Heart right ventricle (tissue), 16 donors: ENCODE data around the gene MYPN. TPM values are rescaled to one million over a fixed set of nuclear protein-coding genes. Genes with fewer than 3 reads are reported as not detected.

ENCODE experiments used
- ATAC-seq, 8 donors: fragments of 200-7000 bp; cut with Tn5 transposase; one replicate each; pipeline ENCODE4 v1.9.1; 2020; ENCODE audit warnings: mild to moderate bottlenecking in 8 of 8, moderate library complexity in 8 of 8, moderate number of reproducible peaks in 1 of 8
- DNase-seq, 2 donors: peaks; one replicate each; pipeline ENCODE4 v3.0.0-alpha.2; 2020
- H3K27ac ChIP-seq, 10 donors: fragments of 200-600 bp; sonication (generic) in 2 of 10; one replicate each; pipeline versions ENCODE4 v1.5.0 to v1.8.0; 2020 to 2022; ENCODE audit warnings: mild to moderate bottlenecking in 3 of 10
- H3K27me3 ChIP-seq, 7 donors: fragments of 200-600 bp; one replicate each; pipeline ENCODE4 v1.8.0; 2021 to 2022; ENCODE audit warnings: mild to moderate bottlenecking in 2 of 7
- H3K36me3 ChIP-seq, 9 donors: fragments of 200-600 bp; sonication (generic) in 1 of 9; one replicate each; pipeline versions ENCODE4 v1.5.0 to v1.8.0; 2020 to 2022; ENCODE audit warnings: mild to moderate bottlenecking in 2 of 9
- H3K4me1 ChIP-seq, 9 donors: fragments of 200-600 bp; sonication (generic) in 1 of 9; one replicate each; pipeline versions ENCODE4 v1.5.0 to v1.8.0; 2020 to 2022; ENCODE audit warnings: mild to moderate bottlenecking in 4 of 9
- H3K4me3 ChIP-seq, 10 donors: fragments of 200-600 bp; sonication (generic) in 2 of 10; one replicate each; pipeline versions ENCODE4 v1.5.0 to v1.8.0; 2020 to 2022; ENCODE audit warnings: mild to moderate bottlenecking in 7 of 10, moderate library complexity in 2 of 10
- H3K9me3 ChIP-seq, 11 donors: fragments of 200-600 bp in 10 of 11; sonication (generic) in 2 of 11; one replicate each; pipeline versions ENCODE4 v1.5.0 to v1.8.0; 2013 to 2022; ENCODE audit warnings: mild to moderate bottlenecking in 2 of 11, control low read depth in 1 of 11, moderate library complexity in 1 of 11
- CTCF ChIP-seq, 9 donors: fragments of 200-600 bp; sonication (generic) in 2 of 9; IDR thresholded peaks; one replicate each; pipeline versions ENCODE4 v1.5.0 to v1.8.0; 2021 to 2022; ENCODE audit warnings: antibody characterized with exemption in 9 of 9, mild to moderate bottlenecking in 5 of 9, moderate library complexity in 1 of 9
- WGBS, 2 donors: extraction: QIAGEN DNeasy Blood & Tissue Kit; methylation state at CpG; one replicate each; pipeline ENCODE4 v1.1.7; 2013; ENCODE audit warnings: inconsistent platforms in 1 of 2; 5-methylcytosine and 5-hydroxymethylcytosine counted together
- intact Hi-C, 10 donors: fragments of 100-400 bp; cut with DNase I; formaldehyde crosslinking; loops; one replicate each; pipeline versions ENCODE4 v1.11.1 to v1.14.2; 2022
- polyA plus RNA-seq, 2 donors: library from polyadenylated mRNA; stranded (reverse); fragments of 200-250 nt; gene quantifications; one replicate each; pipeline ENCODE4 v1.2.3, GENCODE V29; 2013
- total RNA-seq, 10 donors: library from RNA; stranded (reverse); fragmentation: NEBNext Ultra II Directional in 3 of 10; extraction: Animal tissue kit (Norgen Biotek cat#: 25700) in 3 of 10; gene quantifications; one replicate each; pipeline versions ENCODE4 v1.2.1 to v1.2.4, GENCODE V29; 2021 to 2023
- donor health status: Arrhythmogenic right ventricular cardiomyopathy.
- donor health status: ischemic (EF 13 %, LVEDD 7.1; RV severe dilation, severe dysfunction).
- donor health status: healthy with polysubstance abuse.
- donor health status: DM: no; HTN: yes; CAD: no.
- donor health status: DM: no; HTN: no; CAD: no.
- donor health status: ischemic (EF 25% LVEDD 6.9; RV normal size, moderate dysfunction).
- donor health status: ischemic (EF 25% LVEDD 5.7; RV mildly dilated, moderate dysfunction).
- donor health status: healthy.
- donor health status: DM: yes; HTN: yes; CAD: no.
- donor health status: Ischemic cardiomyopathy.
- donor health status: ischemic (EF 35%, LVEDD 5.7; RV mildly dilated, moderate dysfunction).
- donor health status: nonischemic (EF 11% LVEDD 7.7; RV severe dilation, severe dysfunction).
- donor health status: DM: yes; HTN: yes; CAD: no.
- donor health status: PGD.
- donor health status: ischemic (EF 29% LVEDD 5.4; RV normal size, mild dysfunction).
- donor health status: nonischemic (EF 23%, LVEDD 6.1; RV moderate dilation, normal function).

Gene MYPN
- total and polyA plus RNA-seq, 12 donors: 27.1 to 302 (median 156) TPM

- ATAC-seq (peak in 2 of 8 donors; percentile 19 to 51), DNase-seq (no peak)
- Histone ChIP-seq H3K9me3 (no peaks in the 10 kb centered on the region), H3K4me3 (no peak overlapping the region), H3K36me3 (peaks cover 0 to 75% (median 4%) of the 10 kb centered on the region in 9 donors), H3K4me1 (no peaks in the 10 kb centered on the region), H3K27ac (no peak overlapping the region), H3K27me3 (no peaks in the 10 kb centered on the region)
- WGBS, 2 donors: 75% methylated on average over 1 of the region's 1 CpG
- intact Hi-C loops: loop anchor here in 7 of 10 donors (2.0 to 5.0 kb wide), 3 partner anchors 85 to 136 kb away; no protein-coding TSS in a partner anchor
- TF ChIP-seq CTCF (IDR thresholded peaks at IDR 0.05): no peak
Measured at GRCh38 chr10:68211669-68212068, 102.4 kb downstream of the MYPN start.

GRCh38 chr10:68212721-68213352 is 103.5 kb downstream of the MYPN start:
- ATAC-seq (peak in 1 of 8 donors; percentile 11), DNase-seq (no peak)
- H3K27ac ChIP-seq: no peak overlapping the region
- intact Hi-C loops: loop anchor here in 7 of 10 donors (2.0 to 5.0 kb wide), 3 partner anchors 84 to 134 kb away; no protein-coding TSS in a partner anchor
- peaks cover 0 to 63% (median 4%) of the 10 kb centered on the region in 9 donors for H3K36me3 ChIP-seq
- TF ChIP-seq CTCF (IDR thresholded peaks at IDR 0.05): peak in 8 of 9 donors; percentile 33 to 69 (median 58)
- H3K9me3 ChIP-seq: no peaks in the 10 kb centered on the region
- 66 to 71% methylated on average over 8 of the region's 8 CpGs for WGBS, 2 donors
- H3K4me1 ChIP-seq: no peaks in the 10 kb centered on the region
- no peaks in the 10 kb centered on the region for H3K27me3 ChIP-seq
- H3K4me3 ChIP-seq: no peak overlapping the region

- H3K4me1 ChIP-seq: no peaks in the 10 kb centered on the region
- H3K27me3 ChIP-seq: no peaks in the 10 kb centered on the region
- ATAC-seq: peak in 1 of 8 donors; percentile 40
- no peak overlapping the region for H3K27ac ChIP-seq
- peaks cover 0 to 29% (median 0%) of the 10 kb centered on the region in 9 donors for H3K36me3 ChIP-seq
- no peak for DNase-seq
- intact Hi-C loops: no loop called here
- 85 to 94% methylated on average over 4 of the region's 4 CpGs for WGBS, 2 donors
- TF ChIP-seq CTCF (IDR thresholded peaks at IDR 0.05): no peak
- no peaks in the 10 kb centered on the region for H3K9me3 ChIP-seq
- H3K4me3 ChIP-seq: no peak overlapping the region
Measured at GRCh38 chr10:68218786-68219185, 109.5 kb downstream of the MYPN start.

- Histone ChIP-seq H3K27ac (no peak overlapping the region), H3K9me3 (no peaks in the 10 kb centered on the region), H3K4me1 (no peaks in the 10 kb centered on the region), H3K4me3 (no peak overlapping the region), H3K36me3 (peaks cover 0 to 7% (median 0%) of the 10 kb centered on the region in 9 donors), H3K27me3 (no peaks in the 10 kb centered on the region)
- no peak for DNase-seq
- intact Hi-C loops: no loop called here
- no peak for ATAC-seq
- TF ChIP-seq CTCF (IDR thresholded peaks at IDR 0.05): no peak
Measured at GRCh38 chr10:68221196-68221595, 111.9 kb downstream of the MYPN start.
